IPS-18c (cell line): ENCODE results near the gene OR2A7.
"Not testable (repeated sequence)": the region's sequence is repeated elsewhere in the genome, so short reads cannot be mapped to it uniquely, and the experiment has no call there.

Experiments used
- H3K4me3 ChIP-seq: 2 replicates; pipeline ENCODE4 v1.7.0; 2013; ENCODE audit warnings: low read depth, mild to moderate bottlenecking, low read length, moderate library complexity; ENCODE audit not compliant: insufficient read depth
- H3K9me3 ChIP-seq: one replicate; pipeline ENCODE4 v1.6.1; 2013; ENCODE audit warnings: mild to moderate bottlenecking, low read length, moderate library complexity; ENCODE audit not compliant: control insufficient read depth, insufficient read depth

Gene OR2A7

GRCh38 chr7:144264692-144265091 lies at the start of gene OR2A7:
OR2A7 (minus strand) TSS chr7:144264792; CDS start chr7:144259628, 5,164 bp downstream.
- H3K9me3 ChIP-seq, result not testable (repeated sequence)

GRCh38 chr7:144311872-144312469 lies 47.4 kb upstream of the OR2A7 start, which contains the start of gene OR2A1:
OR2A1 (plus strand) TSS chr7:144312419; CDS start chr7:144318125, 5,706 bp downstream.
- not testable (repeated sequence) for H3K9me3 ChIP-seq, H3K4me3 ChIP-seq

More at GRCh38 chr7:144264692-144265091, at the start of gene OR2A7:
- not testable (repeated sequence) for H3K4me3 ChIP-seq

GRCh38 chr7:144311218-144311617 lies 46.6 kb upstream of the OR2A7 start:
- not testable (repeated sequence) for H3K4me3 ChIP-seq, H3K9me3 ChIP-seq

- H3K4me3 ChIP-seq, H3K9me3 ChIP-seq: not testable (repeated sequence)
Observed at GRCh38 chr7:144309702-144310101, 45.1 kb upstream of the OR2A7 start.

- H3K4me3 ChIP-seq, result not testable (repeated sequence)
Observed at GRCh38 chr7:144305156-144305555, 40.6 kb upstream of the OR2A7 start.

GRCh38 chr7:144303607-144304006 lies 39.0 kb upstream of the OR2A7 start:
- not testable (repeated sequence) for H3K9me3 ChIP-seq, H3K4me3 ChIP-seq

More at GRCh38 chr7:144305156-144305555, 40.6 kb upstream of the OR2A7 start:
- H3K9me3 ChIP-seq, result not testable (repeated sequence)

- H3K9me3 ChIP-seq, H3K4me3 ChIP-seq: not testable (repeated sequence)
Observed at GRCh38 chr7:144302578-144303303, 38.1 kb upstream of the OR2A7 start.

- not testable (repeated sequence) for H3K9me3 ChIP-seq, H3K4me3 ChIP-seq
Observed at GRCh38 chr7:144293794-144294499, 29.4 kb upstream of the OR2A7 start.

- not testable (repeated sequence) for H3K9me3 ChIP-seq, H3K4me3 ChIP-seq
Observed at GRCh38 chr7:144292384-144293161, 28.0 kb upstream of the OR2A7 start.

GRCh38 chr7:144291607-144292006 lies 27.0 kb upstream of the OR2A7 start:
- H3K9me3 ChIP-seq, H3K4me3 ChIP-seq: not testable (repeated sequence)

- not testable (repeated sequence) for H3K9me3 ChIP-seq, H3K4me3 ChIP-seq
Observed at GRCh38 chr7:144287171-144287784, 22.7 kb upstream of the OR2A7 start.

GRCh38 chr7:144283716-144284115 lies 19.1 kb upstream of the OR2A7 start:
- H3K4me3 ChIP-seq, H3K9me3 ChIP-seq: not testable (repeated sequence)

GRCh38 chr7:144282490-144282889 lies 17.9 kb upstream of the OR2A7 start:
- H3K9me3 ChIP-seq, H3K4me3 ChIP-seq: not testable (repeated sequence)

GRCh38 chr7:144281981-144282380 lies 17.4 kb upstream of the OR2A7 start:
- H3K9me3 ChIP-seq, H3K4me3 ChIP-seq: not testable (repeated sequence)

- not testable (repeated sequence) for H3K4me3 ChIP-seq, H3K9me3 ChIP-seq
Observed at GRCh38 chr7:144280010-144280409, 15.4 kb upstream of the OR2A7 start.

- not testable (repeated sequence) for H3K9me3 ChIP-seq, H3K4me3 ChIP-seq
Observed at GRCh38 chr7:144275281-144275680, 10.7 kb upstream of the OR2A7 start.

- H3K9me3 ChIP-seq, H3K4me3 ChIP-seq: not testable (repeated sequence)
Observed at GRCh38 chr7:144269188-144269587, 4.6 kb upstream of the OR2A7 start, which contains the start of gene CTAGE8. CTAGE8 (minus strand) TSS chr7:144269288; CDS start chr7:144269250, 38 bp downstream.
